Stromal cell of bone marrow (primary cell): ENCODE results near the gene SLC27A5.
A peak's percentile ranks its signal among the peaks of the same experiment; 100 is the strongest.
"Not testable (repeated sequence)": the region's sequence is repeated elsewhere in the genome, so short reads cannot be mapped to it uniquely, and the experiment has no call there.

Experiments used
- DNase-seq: peaks from one replicate; pipeline ENCODE4 v3.0.0-alpha.2; 2012; ENCODE audit warnings: low read depth

The SLC27A5 gene

DNA sequence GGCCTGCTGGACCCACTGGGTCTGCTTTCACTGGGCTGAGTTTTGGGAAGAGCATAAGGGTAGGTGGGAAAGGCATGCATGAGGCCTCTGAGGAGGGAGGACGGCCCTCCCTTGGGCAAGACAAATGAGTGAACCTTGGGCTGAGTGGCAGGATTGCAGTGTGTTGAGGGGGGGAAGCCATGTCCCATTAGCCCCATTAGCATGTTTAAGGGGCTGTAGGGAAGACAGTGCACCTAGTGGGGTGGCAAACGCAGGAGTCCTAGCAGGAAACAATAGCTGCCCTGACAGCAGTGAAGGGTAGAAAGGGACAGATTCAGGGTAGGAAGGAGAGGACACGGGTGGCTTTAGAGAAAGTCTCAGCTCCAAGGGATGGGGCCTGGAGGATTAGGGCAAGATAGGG is 10.9 kb upstream of the SLC27A5 start:
- DNase-seq: no peak

DNA sequence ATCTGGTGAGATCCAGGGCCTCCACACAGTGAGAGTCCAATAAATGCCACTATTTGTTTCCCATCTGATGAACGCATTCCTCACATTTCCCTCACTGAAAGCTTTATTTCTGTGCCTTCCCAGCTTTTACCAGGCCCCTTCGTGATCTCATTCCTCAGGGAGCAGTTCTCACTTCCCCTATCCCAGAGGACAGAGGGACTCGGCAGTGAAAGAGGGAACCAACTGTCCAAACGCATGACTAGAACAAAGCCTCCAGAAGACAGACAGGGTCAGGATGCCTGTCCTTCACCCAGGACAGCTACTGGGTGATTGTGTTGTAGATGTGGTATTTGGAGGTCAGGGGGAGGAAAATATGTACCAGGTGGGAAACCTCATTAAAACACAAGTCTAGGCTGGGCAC is 9.9 kb upstream of the SLC27A5 start:
- DNase-seq: no peak

GRCh38 chr19:58520257-58520599 is 8.4 kb upstream of the SLC27A5 start:
- no peak for DNase-seq

- DNase-seq: peak; percentile 95
Observed at GRCh38 chr19:58519355-58520256, 7.8 kb upstream of the SLC27A5 start, which contains the start of gene ZBTB45. Gene ZBTB45 (minus strand): TSS chr19:58519810. CDS start chr19:58517673, 2,137 bp downstream.

DNA sequence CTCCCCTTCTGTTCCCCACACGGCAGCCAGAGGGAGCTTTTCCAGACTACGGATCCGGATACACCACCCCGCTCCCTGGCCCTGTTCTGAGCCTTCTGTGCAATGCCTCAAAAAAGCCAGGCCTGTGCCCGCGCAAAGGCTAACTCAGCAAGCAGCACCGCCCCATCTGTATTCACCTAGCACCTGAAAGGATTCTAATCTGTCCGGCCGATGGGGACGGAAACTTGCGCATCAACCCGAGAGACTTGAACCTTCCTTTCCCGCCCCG is 7.2 kb upstream of the SLC27A5 start:
- peak; percentile 54 for DNase-seq

- no peak for DNase-seq
Observed at GRCh38 chr19:58518256-58519086, 6.7 kb upstream of the SLC27A5 start.

GRCh38 chr19:58516964-58517833 is 5.4 kb upstream of the SLC27A5 start:
- DNase-seq: no peak

DNA sequence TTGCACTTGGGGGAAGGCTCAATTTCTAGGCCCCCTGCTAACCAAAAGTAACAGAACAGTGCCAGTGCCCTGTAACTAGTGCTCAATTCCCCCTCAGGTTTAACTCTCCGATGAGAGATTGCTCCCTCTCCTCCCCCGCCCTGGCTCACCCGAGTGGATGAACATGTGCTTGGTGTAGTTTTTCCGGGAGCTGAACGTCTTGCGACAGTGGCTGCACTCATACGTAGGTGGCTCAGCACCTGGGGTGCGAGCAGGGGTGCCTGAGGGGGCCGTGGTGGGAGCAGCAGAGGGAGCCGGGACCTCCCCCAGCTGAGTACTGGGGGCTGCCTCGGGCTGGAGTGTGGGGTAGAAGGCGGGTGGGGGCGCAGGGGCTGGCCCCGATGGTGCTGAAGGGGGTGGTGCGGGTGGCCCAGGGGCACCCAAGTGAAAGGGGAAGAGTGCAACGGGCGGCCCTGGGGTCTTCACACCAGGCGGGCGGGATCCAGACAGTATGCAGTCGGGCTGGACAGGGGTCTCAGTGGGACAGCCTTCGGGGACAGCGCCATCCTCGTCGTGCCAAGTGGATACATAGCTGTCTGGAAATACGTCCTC is 4.5 kb upstream of the SLC27A5 start:
- DNase-seq: no peak

- DNase-seq: no peak
Observed at GRCh38 chr19:58515259-58515658, 3.5 kb upstream of the SLC27A5 start.

DNA sequence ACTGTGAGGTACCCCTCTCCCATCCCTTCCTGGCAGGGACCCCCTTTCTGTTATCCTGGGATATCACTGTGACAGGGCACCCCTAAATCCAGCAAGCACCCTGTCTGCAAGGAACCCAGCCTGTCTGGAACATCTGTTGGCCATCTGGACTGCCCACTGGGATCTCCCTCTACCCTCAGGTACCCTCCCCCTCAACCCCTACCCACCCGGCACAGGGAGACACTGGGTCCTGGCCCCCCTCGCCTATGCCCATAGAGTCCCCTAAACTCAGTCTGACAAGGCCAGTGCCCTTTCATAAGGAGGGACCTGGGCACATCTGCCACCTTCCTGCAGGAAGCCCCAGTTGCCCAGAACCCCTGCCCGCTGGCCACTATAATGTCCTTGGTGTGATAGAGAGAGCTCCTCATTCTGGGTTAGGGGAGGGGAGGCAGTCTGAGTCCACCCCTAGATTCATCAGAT is 2.8 kb upstream of the SLC27A5 start:
- no peak for DNase-seq

GRCh38 chr19:58513694-58514563 is 2.1 kb upstream of the SLC27A5 start:
- peak; percentile 61 for DNase-seq

GRCh38 chr19:58513213-58513693 is 1.5 kb upstream of the SLC27A5 start:
- no peak for DNase-seq

DNA sequence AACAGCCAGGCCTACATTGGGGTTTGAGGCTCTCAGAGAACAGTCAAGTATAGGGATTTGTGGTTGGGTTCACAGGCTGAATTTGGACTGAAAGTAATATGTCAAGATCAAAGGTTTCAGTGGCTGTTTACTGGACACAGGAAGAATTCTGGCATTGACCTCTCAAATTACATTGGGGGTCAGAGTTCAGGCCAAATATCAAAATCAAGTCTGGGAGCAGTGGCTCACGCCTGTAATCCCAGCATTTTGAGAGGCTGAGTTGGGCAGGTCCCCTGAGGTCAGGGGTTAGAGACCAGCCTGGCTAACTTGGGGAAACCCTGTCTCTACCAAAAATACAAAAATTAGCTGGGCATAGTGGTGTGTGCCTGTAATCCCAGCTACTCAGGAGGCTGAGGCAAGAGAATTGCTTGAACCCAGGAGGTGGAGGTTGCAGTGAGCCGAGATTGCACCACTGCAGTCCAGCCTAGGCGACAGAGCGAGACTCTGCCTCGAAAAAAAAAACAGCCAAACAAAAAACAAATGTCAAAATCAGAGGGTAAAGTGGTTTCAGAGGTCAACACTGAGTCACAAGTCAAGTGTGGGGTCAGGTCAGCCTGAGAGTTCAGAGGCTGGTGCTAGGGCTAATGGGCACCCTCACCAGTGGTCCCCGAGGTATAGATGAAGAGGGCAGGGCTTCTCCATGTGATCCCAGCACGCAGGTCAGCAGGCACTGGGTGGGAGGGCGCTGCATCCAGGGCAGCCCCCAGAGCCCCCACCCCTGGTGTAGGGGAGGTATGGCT is 1.5 kb downstream of the SLC27A5 start:
- no peak for DNase-seq

DNA sequence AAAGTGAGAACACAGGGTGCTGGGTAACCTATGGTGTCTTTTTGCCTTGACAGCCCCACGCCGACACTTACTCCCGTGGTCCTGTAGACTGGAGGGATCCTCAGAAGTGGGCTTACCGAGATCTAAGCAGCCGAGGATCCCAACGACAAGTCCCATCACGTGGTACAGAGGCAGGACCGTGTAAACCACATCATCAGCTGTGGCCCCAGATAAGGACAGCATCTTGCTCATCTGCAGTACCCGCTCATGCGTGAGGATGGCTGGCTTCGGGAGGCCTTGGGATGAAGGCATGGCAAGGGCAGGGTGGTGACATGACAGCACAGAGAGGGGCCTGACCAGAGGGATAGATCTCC is 2.1 kb downstream of the SLC27A5 start:
- no peak for DNase-seq

- DNase-seq: not testable (repeated sequence)
Observed at GRCh38 chr19:58507602-58508223, 4.1 kb downstream of the SLC27A5 start.

DNA sequence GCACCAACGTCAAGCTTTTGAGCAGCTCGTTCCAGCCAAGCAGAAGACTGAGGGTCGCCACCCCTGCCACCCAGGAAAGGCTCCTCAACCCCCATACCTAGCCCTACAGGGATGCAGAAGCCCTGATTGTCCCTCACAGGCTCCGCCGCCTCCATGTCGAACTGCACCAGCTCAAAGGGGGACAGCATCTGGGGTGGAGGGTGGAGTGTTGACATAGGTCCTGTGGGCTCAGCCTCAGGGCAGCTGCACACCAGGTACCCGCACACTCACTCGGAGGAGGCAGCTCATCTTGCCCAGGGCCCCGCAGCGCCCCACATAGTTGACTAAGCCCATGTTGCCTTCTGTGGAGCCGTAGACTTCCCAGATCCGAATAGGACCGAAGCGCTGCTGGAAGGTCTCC is 11.6 kb downstream of the SLC27A5 start:
- DNase-seq: no peak

GRCh38 chr19:58499021-58499927 is 12.5 kb downstream of the SLC27A5 start:
- DNase-seq: peak; percentile 99

DNA sequence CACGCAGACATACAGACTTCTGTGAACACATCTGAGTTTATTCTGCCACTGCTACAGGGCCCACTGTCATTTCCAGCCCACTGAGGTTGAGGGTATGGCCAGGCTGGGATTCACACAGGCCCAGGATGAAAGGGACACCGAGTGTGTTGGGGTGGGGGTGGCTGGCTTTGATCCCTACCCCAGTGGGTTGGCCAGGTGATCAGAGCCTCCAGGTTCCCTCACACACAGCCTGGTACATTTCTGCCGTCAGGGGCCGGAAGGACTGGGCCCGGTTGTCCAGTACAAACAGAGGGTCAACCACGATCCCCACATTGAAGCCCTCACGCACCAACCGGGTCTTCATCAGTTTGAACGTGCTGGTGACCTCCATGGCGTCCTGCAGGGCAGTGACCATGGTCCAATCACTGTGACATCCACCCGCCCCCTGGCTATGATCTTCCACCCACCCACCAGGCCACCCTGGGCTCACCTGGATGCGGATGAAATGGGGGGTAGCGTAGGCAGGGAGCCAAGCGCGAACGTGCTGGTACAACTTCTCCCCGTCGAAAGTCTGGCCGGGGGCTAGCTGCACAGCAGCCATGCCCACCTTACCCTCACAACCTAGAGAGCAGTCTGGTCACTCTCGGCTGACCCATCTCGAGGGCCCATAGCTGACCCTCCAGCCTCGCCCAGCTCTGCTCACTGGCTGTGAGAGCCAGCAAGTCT is 13.3 kb downstream of the SLC27A5 start:
- no peak for DNase-seq
